Measurements from ENCODE around the gene SLC23A1.

The SLC23A1 gene

DNA sequence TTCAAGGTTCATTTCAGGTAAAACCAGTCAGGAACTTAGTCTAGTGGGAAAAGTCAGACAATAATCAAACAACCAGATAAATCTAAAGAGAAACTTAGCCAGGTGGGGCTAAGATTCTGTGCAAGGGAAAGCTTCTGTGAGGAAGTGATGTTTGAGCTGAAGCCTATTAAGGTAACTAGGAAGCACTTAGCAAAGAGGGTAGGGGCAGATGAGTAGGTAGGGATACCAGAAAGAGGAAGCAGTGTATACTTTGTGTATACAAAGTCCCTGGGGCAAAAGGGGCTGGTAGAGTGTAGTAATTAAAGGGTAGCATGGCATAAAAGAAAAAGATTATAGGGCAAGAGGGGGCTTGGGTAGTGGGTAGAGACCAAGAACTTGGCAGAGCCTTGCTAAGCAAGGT, 24.4 kb upstream of the SLC23A1 start:
- no peak for DNase-seq (ENCODE audit: low read depth in 2 of 2)

DNA sequence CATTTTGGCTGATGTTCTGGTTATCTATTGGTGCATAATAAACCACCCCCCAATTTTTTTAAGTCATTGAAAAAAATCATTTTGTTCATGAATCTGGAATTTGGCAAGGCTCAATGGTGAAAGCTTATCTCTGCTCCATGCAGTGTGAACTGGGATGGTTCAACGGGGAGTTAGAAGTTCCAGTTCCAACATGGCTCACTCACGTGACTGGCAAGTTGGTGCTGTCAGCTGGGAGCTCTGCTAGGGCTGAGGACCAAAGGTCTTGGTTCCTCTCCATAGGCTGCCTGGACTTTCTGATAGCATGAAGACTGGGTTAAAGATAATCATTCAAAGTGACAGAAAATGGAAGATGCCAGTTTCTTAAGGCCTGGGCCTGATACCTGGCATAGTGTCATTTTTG, 23.9 kb upstream of the SLC23A1 start:
- no peak for DNase-seq (ENCODE audit: low read depth in 2 of 2)

GRCh38 chr5:139404484-139404840, 21.4 kb upstream of the SLC23A1 start:
- DNase-seq (ENCODE audit: low read depth in 2 of 2): no peak

DNA sequence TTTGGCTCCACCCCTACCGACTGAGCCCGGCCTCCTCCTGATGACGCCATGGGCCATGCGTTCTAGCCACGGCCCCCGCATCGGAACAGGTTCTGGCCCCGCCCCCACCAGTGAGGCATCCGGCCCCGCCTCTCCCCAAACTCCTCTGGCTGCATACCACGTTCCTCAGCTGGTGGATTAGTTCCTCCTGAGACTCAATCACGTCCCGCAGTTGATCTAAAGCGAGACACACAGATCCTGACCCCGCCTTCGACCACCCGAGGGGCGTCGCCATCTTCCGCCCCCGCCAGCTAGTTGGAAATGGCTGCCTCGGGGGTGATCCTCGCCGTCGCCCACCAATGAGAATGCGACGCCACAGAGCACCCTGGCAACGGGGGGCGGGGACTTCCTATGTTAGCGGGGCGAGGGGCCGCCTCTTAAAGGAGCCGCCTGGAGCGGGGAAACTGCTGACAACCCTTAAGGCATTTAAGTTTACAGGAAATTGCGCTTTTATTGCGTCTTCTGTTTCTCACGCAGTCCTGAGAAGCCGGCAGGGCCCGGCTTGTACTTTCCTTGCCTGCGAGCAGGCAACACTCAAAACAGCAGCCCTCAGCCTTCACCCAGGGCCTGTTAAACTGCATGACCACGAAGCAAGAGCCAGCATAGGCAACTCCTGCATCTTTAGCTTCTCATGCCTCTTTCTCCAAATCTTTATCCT, 20.8 kb upstream of the SLC23A1 start, which contains the start of gene SPATA24:
Gene SPATA24, minus strand, starts transcription at position 303 of the 697 bp plus-strand sequence. Its CDS starts 29 bp downstream, at position 274.
- peak; percentile 90 to 94 for DNase-seq (ENCODE audit: low read depth in 2 of 2)

GRCh38 chr5:139403418-139403786, 20.3 kb upstream of the SLC23A1 start:
- DNase-seq (ENCODE audit: low read depth in 2 of 2): no peak

DNA sequence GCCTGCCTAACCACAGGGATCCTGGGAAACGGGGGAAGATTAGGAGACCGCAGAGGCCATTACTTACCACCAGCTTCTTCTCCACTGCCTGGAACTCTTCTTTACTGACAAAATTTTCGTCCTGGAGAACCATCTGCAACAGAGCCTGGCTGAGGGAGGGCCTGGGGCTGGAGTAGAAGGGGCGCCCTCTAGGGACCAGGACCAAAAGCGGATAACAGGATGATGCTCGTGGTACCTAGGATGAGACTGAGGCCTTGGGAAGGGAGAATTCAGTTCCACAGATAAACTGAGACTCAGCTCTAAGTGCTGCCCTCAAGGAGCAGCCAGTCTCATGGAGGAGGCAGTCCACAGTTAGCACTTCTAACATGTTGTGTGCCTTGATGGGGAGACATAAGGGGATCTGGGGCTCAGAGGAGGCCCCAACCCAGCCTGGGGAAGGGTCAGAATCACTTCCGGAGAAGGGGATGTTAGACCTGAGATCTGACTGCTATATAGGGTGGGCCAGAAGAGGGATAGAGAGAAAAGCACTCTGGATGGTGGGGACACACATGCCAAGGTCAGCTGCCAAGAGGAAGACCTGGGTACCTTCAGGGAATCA, 19.6 kb upstream of the SLC23A1 start:
- no peak for DNase-seq (ENCODE audit: low read depth in 2 of 2)

- no peak for DNase-seq (ENCODE audit: low read depth in 2 of 2)
These were observed 18.4 kb upstream of the SLC23A1 start for GRCh38 chr5:139401546-139401945.

- no peak for DNase-seq (ENCODE audit: low read depth in 2 of 2)
These were observed 16.5 kb upstream of the SLC23A1 start for GRCh38 chr5:139399501-139400121.

GRCh38 chr5:139397921-139398320, 14.8 kb upstream of the SLC23A1 start:
- DNase-seq (ENCODE audit: low read depth in 2 of 2): no peak

DNA sequence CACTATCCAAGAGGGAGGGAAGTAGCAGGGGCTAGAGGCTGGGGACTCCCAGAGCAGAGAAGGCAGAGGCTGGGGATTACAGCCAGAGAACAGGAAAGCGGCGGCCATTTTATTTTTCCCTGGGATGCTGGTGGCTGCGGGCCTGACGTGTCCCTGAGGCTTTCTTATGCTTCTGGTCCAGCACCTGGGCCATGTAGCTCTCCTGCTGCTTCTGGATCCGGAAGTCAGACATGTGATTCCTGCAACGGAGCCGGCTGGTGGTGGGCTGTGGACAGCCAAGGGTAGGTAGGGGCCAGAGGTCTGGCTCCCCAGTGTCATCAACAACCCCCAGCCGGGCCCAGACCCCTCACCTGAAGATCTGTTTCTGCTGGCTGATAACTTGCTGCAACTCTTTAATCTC, 13.6 kb upstream of the SLC23A1 start:
- no peak for DNase-seq (ENCODE audit: low read depth in 2 of 2)

DNA sequence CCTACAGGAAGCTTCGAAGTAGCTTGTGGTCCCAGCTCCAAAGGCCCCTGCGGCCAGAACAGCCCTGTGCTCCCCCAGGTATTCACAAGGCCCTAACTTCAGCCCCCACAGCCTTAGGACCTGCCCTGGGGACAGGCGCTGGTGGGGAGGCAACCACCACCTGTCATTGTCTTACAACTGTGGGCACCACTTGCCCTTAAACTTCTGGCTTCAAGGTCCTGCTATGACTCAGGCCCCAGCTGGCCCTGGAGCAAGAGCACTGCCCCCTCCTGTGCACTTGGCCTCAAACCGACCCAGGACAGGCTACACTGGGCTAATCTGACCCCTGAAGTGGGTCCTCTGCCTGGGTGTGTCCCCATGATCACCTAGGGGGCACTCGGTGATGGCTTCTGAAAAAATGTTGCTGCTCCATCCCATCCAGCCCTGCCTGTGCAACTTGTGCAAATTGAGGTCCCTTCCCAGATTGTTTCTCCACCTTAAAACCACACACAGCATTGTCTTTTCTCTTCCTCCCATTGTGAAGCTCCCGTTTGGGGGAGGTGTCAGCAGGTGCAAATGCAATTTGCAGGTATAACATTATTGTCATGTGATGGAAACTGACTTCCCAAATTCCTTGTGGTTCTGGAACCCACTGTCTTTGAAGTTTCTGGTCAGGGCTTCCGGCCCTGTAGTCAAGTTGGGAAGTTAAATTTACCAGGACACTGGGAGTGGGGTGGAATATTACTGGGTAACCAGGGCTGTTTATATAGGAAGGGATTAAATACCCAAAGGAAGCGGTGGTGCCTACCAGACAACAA, 12.9 kb upstream of the SLC23A1 start:
- DNase-seq (ENCODE audit: low read depth in 2 of 2): no peak

DNA sequence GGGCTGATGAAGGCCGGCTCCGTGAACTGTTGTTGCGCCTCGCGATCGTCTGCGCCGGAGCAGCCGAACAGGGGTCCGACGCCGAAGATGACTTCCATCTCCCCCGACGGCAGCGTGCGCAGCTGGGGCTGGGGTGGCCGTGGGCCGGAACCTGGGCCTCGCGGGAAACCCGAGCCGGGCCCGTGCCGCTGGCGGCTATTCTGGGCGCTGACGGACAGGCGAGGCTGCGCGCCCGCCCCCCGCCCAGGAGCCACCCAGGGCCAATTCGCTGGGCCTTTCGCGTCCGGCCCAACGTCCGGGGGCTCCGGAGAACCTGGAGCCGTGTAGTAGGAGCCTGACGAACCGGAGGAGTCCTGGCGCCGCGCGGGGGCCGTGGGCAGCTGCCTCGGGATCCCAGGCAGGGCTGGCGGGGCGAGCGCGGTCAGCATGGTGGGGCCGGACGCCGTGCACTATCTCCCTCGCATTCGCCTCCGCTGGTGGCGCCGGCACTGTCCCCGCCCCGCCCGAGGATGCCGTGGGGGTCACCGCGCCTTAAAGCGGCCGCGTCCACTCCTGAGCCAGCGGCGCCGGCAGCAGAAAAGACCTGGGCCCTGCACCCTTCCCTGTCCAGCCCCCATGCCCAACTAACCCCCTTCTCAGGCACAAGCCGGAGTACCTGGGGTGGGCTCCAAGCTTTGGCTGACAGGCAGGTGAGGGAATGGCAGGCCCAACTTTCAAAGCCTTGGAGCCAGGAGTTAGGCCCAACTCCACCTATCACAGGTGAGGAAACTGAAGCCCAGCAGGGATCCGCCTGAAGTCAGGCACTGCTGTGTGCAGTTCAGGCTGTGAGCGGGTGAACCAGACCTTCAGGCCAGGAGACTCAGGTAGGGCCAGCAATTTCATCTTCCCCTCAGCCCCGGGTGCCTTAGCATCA, 11.8 kb upstream of the SLC23A1 start, which contains the start of gene PROB1:
Gene PROB1, minus strand, starts transcription at position 451 of the 913 bp plus-strand sequence. Its CDS starts 23 bp downstream, at position 428.
- no peak for DNase-seq (ENCODE audit: low read depth in 2 of 2)

DNA sequence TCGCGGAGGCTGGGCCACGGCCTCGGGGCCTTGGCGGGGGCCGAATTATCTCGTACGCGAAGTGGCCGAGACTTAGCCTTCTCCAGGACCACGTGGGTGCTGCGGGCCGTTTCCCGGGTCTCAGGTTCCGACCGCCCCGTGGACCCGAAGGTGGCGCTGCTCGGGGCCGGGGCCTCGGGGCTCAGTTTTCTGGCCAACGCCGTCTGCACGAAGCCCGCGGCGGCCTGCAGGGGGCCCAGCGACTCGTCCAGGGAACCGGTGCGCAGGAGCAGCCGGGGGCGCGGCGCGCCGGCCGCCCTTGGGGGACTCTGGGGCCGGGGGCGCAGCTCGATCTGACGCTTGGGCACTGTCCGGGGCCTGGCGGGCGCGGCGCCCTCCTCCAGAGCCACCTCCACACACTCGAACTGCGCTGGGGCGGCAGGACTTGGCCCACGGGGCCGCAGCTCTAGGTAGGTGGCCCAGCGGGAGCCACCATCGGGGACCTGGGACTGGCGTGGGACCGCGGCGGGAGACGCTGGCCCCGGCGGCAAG, 11.1 kb upstream of the SLC23A1 start:
- no peak for DNase-seq (ENCODE audit: low read depth in 2 of 2)

DNA sequence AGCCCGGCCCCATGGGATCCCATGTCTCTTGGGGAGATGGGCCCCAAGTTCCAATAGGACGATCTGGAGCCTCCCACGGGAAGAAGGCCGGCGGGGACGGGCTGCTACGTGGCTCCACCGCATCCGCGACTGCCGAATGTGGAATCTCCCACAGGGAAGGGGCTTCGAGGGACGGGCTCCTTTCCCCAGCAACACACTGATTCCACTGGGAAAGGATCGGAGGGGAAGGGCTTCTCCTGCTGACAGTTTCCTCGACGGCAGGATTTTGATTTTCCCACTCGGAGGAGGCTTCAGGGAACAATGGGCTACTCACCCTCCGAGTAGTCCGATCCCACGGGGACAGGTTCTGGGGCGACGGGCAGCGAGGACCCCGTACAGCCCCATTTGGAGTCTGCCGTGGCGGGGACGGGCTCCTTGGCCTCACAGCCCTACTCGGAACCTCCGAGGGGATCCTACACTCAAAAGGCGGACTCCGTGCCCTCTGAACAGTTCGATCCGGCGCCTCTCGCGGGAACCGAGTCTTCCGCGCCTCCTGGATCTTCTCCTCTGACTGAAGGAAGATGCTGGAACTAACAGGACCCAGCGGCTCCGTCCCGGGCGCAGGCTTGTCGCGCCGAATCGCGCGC, 10.5 kb upstream of the SLC23A1 start:
- DNase-seq (ENCODE audit: low read depth in 2 of 2): no peak

GRCh38 chr5:139392678-139393496, 9.8 kb upstream of the SLC23A1 start:
- peak; percentile 32 to 49 for DNase-seq (ENCODE audit: low read depth in 2 of 2)

- DNase-seq (ENCODE audit: low read depth in 2 of 2): no peak
These were observed 9.2 kb upstream of the SLC23A1 start for GRCh38 chr5:139392324-139392677.

- no peak for DNase-seq (ENCODE audit: low read depth in 2 of 2)
These were observed 8.7 kb upstream of the SLC23A1 start for GRCh38 chr5:139391570-139392323.

DNA sequence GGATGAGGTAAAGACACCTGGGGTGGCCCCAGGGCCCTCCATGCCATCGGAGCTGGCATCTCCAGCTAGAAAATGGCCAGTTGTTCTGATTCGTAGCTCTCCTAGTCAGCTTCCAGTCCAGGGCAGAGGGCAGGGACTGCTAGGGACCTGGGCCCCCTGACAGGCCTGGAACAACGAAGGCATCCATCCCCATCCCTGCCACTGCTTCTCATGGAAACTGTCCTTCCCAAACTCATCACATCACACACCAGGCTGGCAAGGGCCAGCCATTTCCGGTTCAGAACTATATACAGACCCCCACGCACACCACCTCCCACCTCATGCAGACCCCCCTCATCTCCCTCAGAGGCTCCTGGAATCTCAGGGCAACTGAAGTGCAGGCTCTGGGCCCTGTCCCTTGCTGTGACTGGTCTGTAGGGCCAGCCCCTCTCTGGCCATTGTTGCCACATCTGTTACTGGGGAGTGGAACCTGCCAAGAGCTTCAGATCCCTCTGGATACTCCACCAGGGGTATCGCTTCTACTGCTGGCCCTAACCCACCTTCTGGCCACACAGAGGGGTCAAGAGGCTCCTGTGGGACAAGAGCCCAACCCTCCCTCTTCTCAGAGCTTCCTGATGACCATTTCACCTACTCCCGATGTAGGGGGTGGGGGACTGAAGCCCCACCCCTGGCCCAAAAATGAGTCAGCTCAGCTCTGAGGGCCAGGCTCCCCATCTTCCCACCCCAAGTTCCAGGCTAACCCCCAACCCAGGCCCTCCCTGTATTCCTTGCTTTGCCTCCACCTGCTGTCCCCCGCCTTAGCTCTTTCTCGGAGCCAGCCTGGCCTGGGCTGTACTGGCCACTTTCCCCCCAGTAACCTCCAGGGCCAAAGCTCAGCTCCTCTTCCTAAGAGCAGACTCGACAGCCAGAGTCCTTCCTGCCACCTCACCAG, 7.8 kb upstream of the SLC23A1 start:
- no peak for DNase-seq (ENCODE audit: low read depth in 2 of 2)

All from stimulated activated CD4-positive, alpha-beta T cell treated with anti-CD3 and anti-CD28 coated beads, Interleukin-1b, Interleukin-23, amount 100 ng/mL, for 1 hour (primary cell).